H1 (cell line): ENCODE results near the gene FBXO11. TPM values are rescaled to one million over a fixed set of nuclear protein-coding genes. Genes with fewer than 3 reads are reported as not detected.

Experiments
- CTCF ChIA-PET: fragments of 300-600 bp; sonication (Branson Sonifier 250); formaldehyde crosslinking; loops from one replicate; lab custom pipeline; 2021; ENCODE audit not compliant: partially characterized antibody; lab: Charles Lee
- POLR2A ChIA-PET: fragments of 300-600 bp; sonication (Branson Sonifier 250); formaldehyde crosslinking; loops from one replicate; lab custom pipeline; 2021; ENCODE audit warnings: inconsistent platforms; ENCODE audit not compliant: partially characterized antibody; lab: Charles Lee
- DNase-seq, 2 experiments: peaks; one replicate each; pipeline versions ENCODE4 v3.0.0 to v3.0.0-alpha.2; 2010 to 2022; ENCODE audit warnings: low spot score in 2 of 2, low read depth in 1 of 2, mixed read lengths in 1 of 2
- FAIRE-seq: peaks from 2 replicates; lab custom pipeline; 2011; peaks lifted over from hg19 to GRCh38; lab: Jason Lieb, UNC
- H2AFZ ChIP-seq: 2 replicates; pipeline ENCODE4 v1.8.1; 2012; ENCODE audit warnings: low read length, inconsistent platforms
- H2AK5ac ChIP-seq: 2 replicates; pipeline ENCODE4 v1.6.1; 2013; ENCODE audit warnings: low read depth, low read length
- H2BK120ac ChIP-seq: replicated peaks from 2 replicates; pipeline ENCODE3; 2013; ENCODE audit warnings: low read depth, low read length, inconsistent platforms
- H2BK12ac ChIP-seq: 2 replicates; pipeline ENCODE4 v1.6.1; 2013; ENCODE audit warnings: low read depth, low read length
- H2BK15ac ChIP-seq: 2 replicates; pipeline ENCODE4 v1.6.1; 2013; ENCODE audit warnings: low read length
- H2BK20ac ChIP-seq: 2 replicates; pipeline ENCODE4 v1.6.1; 2013; ENCODE audit warnings: low read length
- H2BK5ac ChIP-seq: 2 replicates; pipeline ENCODE4 v1.6.1; 2013; ENCODE audit warnings: low read depth, low read length
- H3K14ac ChIP-seq: 2 replicates; pipeline ENCODE4 v1.6.1; 2013; ENCODE audit warnings: inconsistent platforms; ENCODE audit not compliant: insufficient read length
- H3K18ac ChIP-seq: 2 replicates; pipeline ENCODE4 v1.6.1; 2013; ENCODE audit warnings: low read length; ENCODE audit errors: extremely low read depth
- H3K23ac ChIP-seq: 2 replicates; pipeline ENCODE4 v1.6.1; 2013; ENCODE audit warnings: inconsistent platforms; ENCODE audit not compliant: insufficient read length
- H3K23me2 ChIP-seq: 2 replicates; pipeline ENCODE4 v1.6.1; 2013; ENCODE audit warnings: low read depth, low read length
- H3K27ac ChIP-seq: 2 replicates; pipeline ENCODE4 v1.6.1; 2011; ENCODE audit warnings: low read depth, low read length, inconsistent platforms
- H3K27me3 ChIP-seq, 4 experiments: replicated peaks in 1 of 4; 1 replicate in 1 of 4; 2 replicates in 3 of 4; pipeline versions ENCODE4 v1.6.1 to v1.8.1; 2011 to 2013; ENCODE audit warnings: low read length in 3 of 4, mild to moderate bottlenecking in 3 of 4, inconsistent platforms in 2 of 4, mixed read lengths in 2 of 4, moderate library complexity in 1 of 4; ENCODE audit not compliant: control insufficient read depth in 3 of 4, insufficient read depth in 3 of 4; ENCODE audit errors: extremely low read depth in 1 of 4
- H3K36me3 ChIP-seq, 4 experiments: 2 replicates each; pipeline versions ENCODE4 v1.6.1 to v1.8.1; 2011 to 2013; ENCODE audit warnings: mild to moderate bottlenecking in 4 of 4, low read length in 3 of 4, moderate library complexity in 2 of 4, control low read depth in 1 of 4, inconsistent platforms in 1 of 4; ENCODE audit not compliant: insufficient read depth in 4 of 4, control insufficient read depth in 2 of 4
- H3K4ac ChIP-seq: replicated peaks from 2 replicates; pipeline ENCODE3; 2013; ENCODE audit warnings: low read length, low read depth, mixed read lengths, inconsistent platforms; ENCODE audit not compliant: insufficient read length
- H3K4me1 ChIP-seq, 4 experiments: replicated peaks in 1 of 4; 1 replicate in 1 of 4; 2 replicates in 3 of 4; pipeline versions ENCODE4 v1.6.1 to v1.8.1; 2011 to 2013; ENCODE audit warnings: low read length in 3 of 4, inconsistent platforms in 2 of 4, mixed read lengths in 1 of 4; ENCODE audit not compliant: insufficient read depth in 4 of 4, control insufficient read depth in 3 of 4
- H3K4me2 ChIP-seq, 2 experiments: 2 replicates each; pipeline versions ENCODE4 v1.6.1 to v1.8.1; 2011 to 2013; ENCODE audit warnings: low read depth in 2 of 2, low read length in 2 of 2, control low read depth in 1 of 2, inconsistent platforms in 1 of 2, mild to moderate bottlenecking in 1 of 2; ENCODE audit not compliant: insufficient read depth in 1 of 2
- H3K4me3 ChIP-seq, 4 experiments: fragments of 200-600, 300-600 bp in 1 of 4; sonication (generic), shearing (Covaris generic), sonication (Bioruptor Twin) in 1 of 4; 2 replicates each; pipeline versions ENCODE4 v1.5.1 to v1.8.1; 2011 to 2016; ENCODE audit warnings: low read length in 4 of 4, low read depth in 3 of 4, control low read depth in 2 of 4, inconsistent platforms in 2 of 4, mild to moderate bottlenecking in 2 of 4, mixed read lengths in 1 of 4, moderate library complexity in 1 of 4; ENCODE audit not compliant: insufficient read depth in 2 of 4; ENCODE audit errors: extremely low read depth in 1 of 4
- H3K56ac ChIP-seq: replicated peaks from 2 replicates; pipeline ENCODE3; 2013; ENCODE audit warnings: low read depth, mild to moderate bottlenecking, mixed read lengths, low read length, inconsistent platforms; ENCODE audit not compliant: insufficient read length
- H3K79me1 ChIP-seq: 2 replicates; pipeline ENCODE4 v1.6.1; 2013; ENCODE audit warnings: low read depth, low read length, control low read depth
- H3K79me2 ChIP-seq, 2 experiments: 2 replicates each; pipeline versions ENCODE4 v1.6.1 to v1.8.1; 2012 to 2013; ENCODE audit warnings: low read length in 2 of 2, mild to moderate bottlenecking in 2 of 2, inconsistent platforms in 1 of 2; ENCODE audit not compliant: insufficient read depth in 2 of 2, control insufficient read depth in 1 of 2
- H3K9ac ChIP-seq, 4 experiments: replicated peaks in 1 of 4; 1 replicate in 1 of 4; 2 replicates in 3 of 4; pipeline versions ENCODE4 v1.6.1 to v1.8.1; 2011 to 2013; ENCODE audit warnings: low read depth in 3 of 4, low read length in 3 of 4, control low read depth in 2 of 4, mild to moderate bottlenecking in 2 of 4, moderate library complexity in 2 of 4, inconsistent platforms in 1 of 4; ENCODE audit errors: extremely low read depth in 1 of 4
- H3K9me3 ChIP-seq, 2 experiments: 2 replicates each; pipeline versions ENCODE4 v1.6.1 to v1.8.1; 2012 to 2013; ENCODE audit warnings: mild to moderate bottlenecking in 2 of 2, moderate library complexity in 2 of 2, control low read depth in 1 of 2, inconsistent platforms in 1 of 2, low read depth in 1 of 2, low read length in 1 of 2, mixed read lengths in 1 of 2; ENCODE audit not compliant: insufficient read depth in 2 of 2
- H4K20me1 ChIP-seq, 2 experiments: replicated peaks in 1 of 2; 2 replicates each; pipeline versions ENCODE3 to v1.8.1; 2011 to 2013; ENCODE audit warnings: inconsistent platforms in 2 of 2, low read length in 2 of 2, mild to moderate bottlenecking in 1 of 2; ENCODE audit not compliant: insufficient read depth in 2 of 2, control insufficient read depth in 1 of 2
- H4K5ac ChIP-seq: 2 replicates; pipeline ENCODE4 v1.6.1; 2013; ENCODE audit warnings: low read length, low read depth, mixed read lengths, inconsistent platforms; ENCODE audit not compliant: insufficient read length
- H4K8ac ChIP-seq: 2 replicates; pipeline ENCODE4 v1.8.0; 2013; ENCODE audit warnings: mild to moderate bottlenecking, moderate library complexity, low read length, inconsistent platforms; ENCODE audit not compliant: insufficient read depth; ENCODE audit errors: extremely low read depth
- H4K91ac ChIP-seq: replicated peaks from 2 replicates; pipeline ENCODE3; 2013; ENCODE audit warnings: low read length, mixed read lengths, inconsistent platforms; ENCODE audit not compliant: insufficient read length
- BRCA1 ChIP-seq: IDR thresholded peaks from 2 replicates; pipeline ENCODE4 v1.6.1; 2012; ENCODE audit warnings: low read depth, low read length, improper control_type of control experiment
- KDM5A ChIP-seq: fragments of 200-600 bp; IDR thresholded peaks from 2 replicates; pipeline ENCODE4 v1.7.1; 2012; ENCODE audit warnings: mild to moderate bottlenecking, low read length, inconsistent platforms, mixed read lengths
- SP1 ChIP-seq: IDR thresholded peaks from 2 replicates; pipeline ENCODE4 v1.6.1; 2011; ENCODE audit warnings: low read depth, low read length
- WGBS, 2 experiments: shearing (Covaris generic) in 1 of 2; methylation state at CpG; one replicate each; pipeline versions ENCODE4 v1.1.6 to v1.1.7; 2013 to 2015; ENCODE audit warnings: low lambda C conversion rate in 2 of 2, mixed read lengths in 2 of 2, inconsistent platforms in 1 of 2, low coverage in 1 of 2, missing lambda C conversion rate in 1 of 2; ENCODE audit not compliant: insufficient replicate concordance in 2 of 2, insufficient coverage in 1 of 2, insufficient read length in 1 of 2; ENCODE audit errors: extremely low coverage in 1 of 2, missing lambda C conversion rate in 1 of 2; 5-methylcytosine and 5-hydroxymethylcytosine counted together
- polyA plus RNA-seq, 7 experiments: library from polyadenylated mRNA; depleted of rRNA in 3 of 7; stranded (reverse) in 5 of 7; unstranded in 2 of 7; fragments of >200 nt in 5 of 7; fragments of 200-250 nt in 2 of 7; gene quantifications; 1 replicate in 5 of 7; 2 replicates in 1 of 7; 4 replicates in 1 of 7; pipeline versions ENCODE4 v1.2.1 to v1.2.3, GENCODE V29; 2011 to 2013; ENCODE audit warnings: missing spikeins in 2 of 7, mixed read lengths in 2 of 7
- total RNA-seq: library from RNA; stranded (reverse); fragmentation: NEBNext Ultra II Directional; extraction: Animal tissue kit (Norgen Biotek cat#: 25700); gene quantifications from 2 replicates; pipeline ENCODE4 v1.2.1, GENCODE V29; 2021

Gene FBXO11
- total and polyA plus RNA-seq, 2 of the 8 experiments (the other 6 are each of a cell fraction or from before 2014, with no cell fraction given): 21.7 to 57.3 TPM

- H4K20me1 ChIP-seq: no peaks in the 10 kb centered on the region
- FAIRE-seq: no peak
- H2AK5ac ChIP-seq: no peak overlapping the region
- DNase-seq: no peak
- no peak overlapping the region for H3K4me3 ChIP-seq
- 0 out of 2 replicates have a peak overlapping the region, but pooled peaks have one; percentile 6 for H2BK12ac ChIP-seq
- H3K4me2 ChIP-seq: no peak overlapping the region
- no peak overlapping the region for H2BK120ac ChIP-seq
- no peak overlapping the region for H2AFZ ChIP-seq
- H2BK5ac ChIP-seq: no peak overlapping the region
- H3K79me2 ChIP-seq: no peaks in the 10 kb centered on the region
- H4K91ac ChIP-seq: no peak overlapping the region
- H3K23me2 ChIP-seq: no peaks in the 10 kb centered on the region
- 94% methylated on average over 9 of the region's 9 CpGs; no CpG with 5 or more reads in 1 of the 2 experiments for WGBS, 2 experiments
- H3K27me3 ChIP-seq: no peaks in the 10 kb centered on the region
- no peak overlapping the region for H3K23ac ChIP-seq
- H3K27ac ChIP-seq: no peak overlapping the region
- POLR2A ChIA-PET: no interaction called here
- H3K79me1 ChIP-seq: no peaks in the 10 kb centered on the region
- TF ChIP-seq BRCA1: no peak
- TF ChIP-seq SP1: no peak
- no peak for TF ChIP-seq KDM5A
- TF ChIP-seq, all 59 proteins: peak for 0
- CTCF ChIA-PET: interaction anchor here (0.6 to 4.6 kb wide), 8 partner anchors 50 to 381 kb away, joined by 3 to 30 read pairs (median 4); no protein-coding TSS in a partner anchor
- Histone ChIP-seq H3K9me3 (0 out of 4 replicates have a peak, but pooled peaks cover 0 to 4% of the 10 kb centered on the region in 2 experiments), H3K18ac (no peak overlapping the region), H3K56ac (no peak overlapping the region), H2BK15ac (no peak overlapping the region), H3K4me1 (0 out of 7 replicates have a peak, but pooled peaks cover 0 to under 1% (median 0%) of the 10 kb centered on the region in 4 experiments), H2BK20ac (no peak overlapping the region), H3K9ac (no peak overlapping the region), H3K14ac (no peak overlapping the region), H3K4ac (no peak overlapping the region), H4K5ac (no peak overlapping the region), H3K36me3 (no peaks in the 10 kb centered on the region), H4K8ac (no peak overlapping the region)
These were observed 137.0 kb downstream of the FBXO11 start for GRCh38 chr2:47769318-47769717.
